NCI-H1694 (cell line): ENCODE measurements around the gene PSME3.
"Not testable (repeated sequence)": the region's sequence is repeated elsewhere in the genome, so short reads cannot be mapped to it uniquely, and the experiment has no call there.

Experiments used
- DNase-seq: peaks from one replicate; lab custom pipeline; 2025; lab: John Stamatoyannopoulos, UW

Gene PSME3

GRCh38 chr17:42851371-42852240 is 18.4 kb downstream of the PSME3 start:
- DNase-seq: not testable (repeated sequence)

DNA sequence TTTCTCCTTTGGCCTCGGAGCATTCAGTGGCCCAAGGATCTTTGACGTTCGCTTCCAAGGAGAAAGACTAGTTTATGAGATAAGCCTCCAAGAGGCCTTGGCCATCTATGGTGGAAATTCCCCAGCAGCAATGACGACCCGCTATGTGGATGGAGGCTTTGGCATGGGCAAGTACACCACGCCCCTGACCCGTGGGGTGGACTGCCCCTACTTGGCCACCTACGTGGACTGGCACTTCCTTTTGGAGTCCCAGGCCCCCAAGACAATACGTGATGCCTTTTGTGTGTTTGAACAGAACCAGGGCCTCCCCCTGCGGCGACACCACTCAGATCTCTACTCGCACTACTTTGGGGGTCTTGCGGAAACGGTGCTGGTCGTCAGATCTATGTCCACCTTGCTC is 19.2 kb downstream of the PSME3 start:
- no peak for DNase-seq

DNA sequence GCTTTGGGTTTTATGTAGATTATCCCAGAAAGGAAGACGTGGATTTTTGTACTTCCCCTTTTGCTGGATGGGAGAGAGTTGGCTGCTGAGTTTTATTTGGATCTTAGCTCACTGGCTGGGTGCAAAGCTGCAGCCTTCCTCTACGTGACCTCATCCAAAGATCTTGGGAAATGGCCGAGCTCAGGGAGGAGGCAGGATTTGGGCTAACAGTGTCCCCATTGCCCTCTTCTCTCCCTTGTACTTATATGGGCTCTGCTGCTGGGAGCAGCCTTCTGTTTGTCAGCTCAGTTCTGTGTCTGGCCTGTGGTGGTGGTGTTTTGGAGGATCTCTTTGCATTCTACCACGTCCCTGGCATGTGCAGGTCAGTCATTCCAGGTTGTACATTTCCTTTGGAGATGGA is 19.8 kb downstream of the PSME3 start:
- DNase-seq: no peak

GRCh38 chr17:42853597-42853967 is 20.4 kb downstream of the PSME3 start:
- no peak for DNase-seq

GRCh38 chr17:42853968-42854790 is 21.0 kb downstream of the PSME3 start:
- no peak for DNase-seq

DNA sequence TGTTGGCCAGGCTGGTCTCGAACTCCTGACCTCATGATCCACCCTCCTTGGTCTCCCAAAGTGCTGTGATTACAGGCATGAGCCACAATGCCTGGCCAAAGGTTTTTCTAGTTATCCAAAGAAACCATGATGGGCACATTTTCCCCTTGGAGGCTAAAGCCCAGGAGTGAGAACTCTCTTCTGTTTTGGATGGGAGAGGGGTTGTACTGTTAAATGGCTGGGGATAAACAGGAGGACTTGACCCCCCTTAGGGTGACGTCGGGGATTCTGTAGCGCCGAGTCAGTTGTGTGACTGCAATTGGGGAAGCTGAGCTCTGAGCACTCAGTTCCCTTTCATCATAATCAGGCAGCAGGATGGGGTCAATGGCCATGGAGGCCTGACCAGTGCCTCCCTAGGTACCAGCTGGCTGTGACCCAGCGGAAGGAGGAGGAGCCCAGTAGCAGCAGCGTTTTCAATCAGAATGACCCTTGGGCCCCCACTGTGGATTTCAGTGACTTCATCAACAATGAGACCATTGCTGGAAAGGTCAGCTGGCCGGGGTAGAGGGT is 21.9 kb downstream of the PSME3 start:
- DNase-seq: no peak

GRCh38 chr17:42856093-42856492 is 22.9 kb downstream of the PSME3 start:
- DNase-seq: not testable (repeated sequence)

- DNase-seq: not testable (repeated sequence)
Measured at GRCh38 chr17:42856516-42856915, 23.3 kb downstream of the PSME3 start.

- no peak for DNase-seq
Measured at GRCh38 chr17:42857389-42857788, 24.2 kb downstream of the PSME3 start.

DNA sequence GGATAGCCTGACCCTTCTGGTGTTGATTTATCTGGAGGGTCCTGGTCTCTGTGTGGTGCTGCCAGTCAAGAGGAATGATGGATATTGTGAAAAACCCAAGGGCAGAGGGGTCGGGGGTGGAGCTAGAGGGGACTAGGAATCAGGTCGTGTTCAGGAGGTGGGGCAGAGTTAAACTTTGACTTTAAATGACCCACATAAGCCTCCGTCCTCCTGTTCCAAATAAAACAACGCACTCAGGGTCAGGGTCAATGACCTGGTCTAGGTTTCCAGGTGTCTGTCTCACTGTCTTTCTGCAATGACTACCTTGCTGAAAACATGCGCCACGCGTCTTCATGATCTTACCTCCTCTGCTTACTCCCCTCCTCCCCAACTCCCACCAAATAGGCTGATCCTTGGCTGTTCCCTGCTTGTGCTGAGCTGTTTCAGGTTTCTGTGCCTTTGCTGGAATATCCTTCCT is 32.5 kb downstream of the PSME3 start:
- DNase-seq: no peak

DNA sequence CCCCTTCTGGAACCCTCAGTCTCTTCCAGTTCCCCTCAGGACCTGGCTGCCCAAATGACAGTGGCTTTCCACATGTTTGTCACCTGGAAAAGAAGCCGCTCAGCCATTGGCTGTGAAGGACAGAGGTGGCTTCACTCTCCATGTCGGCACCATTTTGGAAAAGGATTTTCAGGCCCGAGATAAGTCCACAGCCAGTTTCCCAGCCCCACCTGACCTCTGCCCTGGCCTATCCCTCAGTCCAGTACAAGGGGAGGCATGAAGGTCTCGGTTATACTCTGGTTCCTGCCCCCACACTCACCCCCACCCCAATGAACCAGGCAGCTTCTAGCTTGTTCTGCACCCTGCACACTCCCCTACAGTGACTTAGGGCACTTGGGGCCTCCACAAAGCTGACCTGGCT is 33.0 kb downstream of the PSME3 start:
- no peak for DNase-seq

GRCh38 chr17:42866631-42867575 is 33.7 kb downstream of the PSME3 start:
- DNase-seq: no peak

GRCh38 chr17:42867694-42868261 is 34.6 kb downstream of the PSME3 start:
- not testable (repeated sequence) for DNase-seq

DNA sequence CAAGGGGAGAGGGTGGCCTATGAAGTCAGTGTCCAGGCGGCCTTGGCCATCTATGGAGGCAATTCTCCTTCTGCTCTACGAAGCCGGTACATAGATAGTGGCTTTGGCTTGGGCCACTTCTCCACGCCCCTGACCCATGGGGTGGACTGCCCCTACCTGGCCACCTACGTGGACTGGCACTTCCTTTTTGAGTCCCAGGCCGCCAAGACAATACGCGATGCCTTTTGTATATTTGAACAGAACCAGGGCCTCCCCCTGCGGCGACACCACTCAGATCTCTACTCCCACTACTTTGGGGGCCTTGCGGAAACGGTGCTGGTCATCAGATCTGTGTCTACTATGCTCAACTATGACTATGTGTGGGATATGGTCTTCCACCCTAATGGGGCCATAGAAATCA is 35.1 kb downstream of the PSME3 start:
- DNase-seq: no peak

DNA sequence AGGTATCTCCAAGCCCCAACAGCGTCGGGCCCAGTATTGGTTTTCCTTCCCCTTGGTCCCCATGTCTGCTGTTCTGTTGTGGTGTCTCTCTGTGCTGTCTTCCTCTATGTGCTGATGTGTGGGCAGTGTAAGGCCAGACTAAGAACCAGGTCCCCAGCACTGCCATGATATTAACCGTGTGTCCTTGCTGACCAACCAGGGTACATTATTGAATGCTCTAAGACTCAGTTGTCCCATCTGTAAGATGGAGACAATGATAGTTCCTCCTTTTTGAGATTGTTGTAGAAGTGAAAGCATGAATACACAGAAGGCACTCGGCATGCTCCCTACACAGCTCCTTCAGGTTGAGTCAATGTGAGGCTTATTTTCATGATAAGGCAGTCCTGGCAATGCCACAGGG is 38.5 kb downstream of the PSME3 start:
- no peak for DNase-seq

DNA sequence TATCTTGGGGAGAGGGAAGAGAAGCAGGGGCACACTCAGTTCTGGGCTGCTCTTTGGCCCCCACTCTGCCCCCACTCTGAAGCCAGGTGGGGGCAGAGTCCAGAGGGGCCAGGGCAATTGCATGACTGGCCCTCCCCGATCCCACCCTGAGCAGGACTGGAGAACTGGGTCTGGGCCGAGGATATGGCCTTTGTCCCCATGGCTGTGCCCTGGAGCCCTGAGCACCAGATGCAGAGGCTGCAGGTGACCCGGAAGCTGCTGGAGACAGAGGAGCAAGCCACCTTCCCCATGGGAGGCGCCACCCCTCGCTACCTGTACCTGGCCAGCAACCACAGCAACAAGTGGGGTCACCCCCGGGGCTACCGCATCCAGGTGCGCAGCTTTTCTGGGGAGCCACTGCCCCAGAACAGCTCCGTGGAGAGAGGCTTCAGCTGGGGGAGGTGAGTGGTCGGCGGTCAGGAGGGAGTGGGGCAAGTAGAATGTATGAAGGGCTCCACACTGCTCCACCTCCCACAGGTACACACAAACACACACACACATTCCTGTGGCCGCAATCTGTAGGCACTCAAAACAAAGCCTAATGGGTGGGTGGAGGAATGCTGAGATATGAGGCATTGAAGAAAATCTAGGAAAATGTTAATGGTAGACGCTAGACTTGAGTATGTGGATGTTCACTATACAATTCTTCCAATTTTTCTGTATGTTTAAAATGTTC is 39.2 kb downstream of the PSME3 start:
- DNase-seq: no peak

DNA sequence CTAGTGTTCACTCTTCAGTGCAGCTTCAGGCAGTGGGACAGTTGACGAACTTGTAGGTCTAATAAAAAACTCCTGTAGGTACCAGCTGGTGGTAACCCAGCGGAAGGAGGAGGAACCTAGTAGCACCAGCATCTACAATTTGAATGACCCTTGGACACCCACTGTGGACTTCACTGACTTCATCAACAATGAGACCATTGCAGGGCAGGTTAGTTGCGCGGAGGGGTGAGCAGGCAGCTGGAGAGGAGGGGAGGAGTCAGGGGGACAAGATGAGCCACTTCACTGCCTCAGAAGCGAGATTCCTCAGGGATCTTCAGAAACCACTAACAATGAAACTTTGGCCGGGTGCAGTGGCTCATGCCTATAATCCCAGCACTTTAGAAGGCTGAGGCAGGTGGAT is 40.1 kb downstream of the PSME3 start:
- no peak for DNase-seq

DNA sequence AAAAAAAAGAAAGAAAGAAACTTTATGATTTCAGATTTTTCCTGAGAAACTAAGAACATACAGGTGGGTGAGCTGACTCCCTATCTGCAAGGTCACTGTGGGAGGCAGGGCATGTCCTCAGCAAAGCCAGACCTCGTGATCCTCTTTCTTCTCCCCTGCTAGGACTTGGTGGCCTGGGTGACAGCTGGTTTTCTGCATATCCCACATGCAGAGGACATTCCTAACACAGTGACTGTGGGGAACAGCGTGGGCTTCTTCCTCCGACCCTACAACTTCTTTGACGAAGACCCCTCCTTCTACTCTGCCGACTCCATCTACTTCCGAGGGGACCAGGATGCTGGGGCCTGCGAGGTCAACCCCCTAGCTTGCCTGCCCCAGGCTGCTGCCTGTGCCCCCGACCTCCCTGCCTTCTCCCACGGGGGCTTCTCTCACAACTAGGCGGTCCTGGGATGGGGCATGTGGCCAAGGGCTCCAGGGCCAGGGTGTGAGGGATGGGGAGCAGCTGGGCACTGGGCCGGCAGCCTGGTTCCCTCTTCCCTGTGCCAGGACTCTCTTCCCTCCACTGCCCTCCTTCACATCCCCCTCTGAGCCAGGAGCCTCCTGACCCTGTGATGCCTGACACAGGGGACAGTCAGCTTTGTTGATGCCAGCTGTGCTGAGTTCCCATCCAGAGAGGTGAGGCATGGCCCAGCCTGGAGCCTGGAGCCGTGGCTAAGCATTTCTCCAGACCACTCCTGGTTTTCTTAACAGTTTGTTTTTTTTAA is 40.9 kb downstream of the PSME3 start:
- DNase-seq: not testable (repeated sequence)

- DNase-seq: no peak
Measured at GRCh38 chr17:42877037-42877436, 43.8 kb downstream of the PSME3 start.
